Suprapubic skin (tissue), 4 donors: Measurements from ENCODE around the gene CEBPE. TPM values are rescaled to one million over a fixed set of nuclear protein-coding genes. Genes with fewer than 3 reads are reported as not detected.
A peak's percentile ranks its signal among the peaks of the same experiment; 100 is the strongest.

Experiments
- DNase-seq, 2 donors: peaks; one replicate each; pipeline ENCODE4 v3.0.0-alpha.2; 2019; ENCODE audit warnings: low spot score in 2 of 2
- H3K27ac ChIP-seq: fragments of 200-600 bp; sonication (generic); one replicate; pipeline ENCODE4 v1.5.1; 2019
- H3K27me3 ChIP-seq: fragments of 200-600 bp; sonication (generic); one replicate; pipeline ENCODE4 v1.5.1; 2019
- H3K36me3 ChIP-seq: fragments of 200-600 bp; sonication (generic); one replicate; pipeline ENCODE4 v1.5.1; 2019
- H3K4me1 ChIP-seq: fragments of 200-600 bp; sonication (generic); one replicate; pipeline ENCODE4 v1.5.1; 2019
- H3K4me3 ChIP-seq: fragments of 200-600 bp; sonication (generic); one replicate; pipeline ENCODE4 v1.5.1; 2019; ENCODE audit warnings: mild to moderate bottlenecking
- H3K9me3 ChIP-seq: fragments of 200-600 bp; sonication (generic); one replicate; pipeline ENCODE4 v1.5.1; 2019
- EP300 ChIP-seq: sonication (generic); formaldehyde crosslinking; IDR thresholded peaks from one replicate; pipeline ENCODE4 v1.6.1; 2017; ENCODE audit warnings: antibody characterized with exemption
- POLR2A ChIP-seq, 2 donors: fragments of 450-650 bp; IDR thresholded peaks; one replicate each; pipeline ENCODE4 v1.6.1; 2017; ENCODE audit warnings: antibody characterized with exemption in 2 of 2, mild to moderate bottlenecking in 2 of 2, moderate library complexity in 2 of 2
- POLR2AphosphoS5 ChIP-seq, 3 donors: sonication (generic); formaldehyde crosslinking; IDR thresholded peaks; one replicate each; pipeline ENCODE4 v1.6.1; 2017; ENCODE audit warnings: antibody characterized with exemption in 3 of 3
- WGBS: methylation state at CpG from one replicate; pipeline ENCODE4 v1.1.5; 2018; 5-methylcytosine and 5-hydroxymethylcytosine counted together
- total RNA-seq, 4 donors: library from RNA; depleted of rRNA; stranded (reverse); fragments of >200 nt; gene quantifications; one replicate each; pipeline ENCODE4 v1.1.0, GENCODE V29; 2016
- TF ChIP-seq, protein P1 (sequence below), 2 donors: fragments of 200-600 bp in 1 of 2; fragments of 450-650 bp in 1 of 2; sonication (generic) in 1 of 2; IDR thresholded peaks; one replicate each; pipeline ENCODE4 v1.5.1; 2016 to 2019; ENCODE audit warnings: antibody characterized with exemption in 2 of 2, mild to moderate bottlenecking in 1 of 2, moderate library complexity in 1 of 2

The CEBPE gene
- total RNA-seq, 4 donors from 2014 or later: not detected

DNA sequence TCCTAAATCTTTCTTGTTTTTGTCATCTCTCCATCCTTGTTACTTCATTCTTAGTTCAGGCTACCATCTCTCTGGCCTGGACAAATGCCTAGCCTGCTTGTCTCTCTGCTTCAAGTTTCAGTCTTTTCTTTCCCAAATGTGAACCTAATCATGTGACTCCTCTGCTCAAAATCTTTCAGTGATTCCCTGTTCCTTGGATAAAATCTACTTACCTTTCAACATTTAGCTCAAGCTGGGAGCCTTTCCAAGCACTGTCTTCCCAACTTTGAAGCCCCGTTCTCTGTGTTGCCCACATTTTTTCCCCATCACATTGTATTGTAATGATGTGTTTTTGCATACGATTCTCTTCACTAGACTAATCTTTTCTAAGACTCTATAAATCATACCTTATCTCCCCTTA lies 39.7 kb upstream of the CEBPE start:
- H3K27ac ChIP-seq: no peak overlapping the region
- H3K9me3 ChIP-seq: no peaks in the 10 kb centered on the region
- WGBS: 83% methylated on average over 2 of the region's 2 CpGs
- H3K36me3 ChIP-seq: no peaks in the 10 kb centered on the region
- TF ChIP-seq, protein P1, sequence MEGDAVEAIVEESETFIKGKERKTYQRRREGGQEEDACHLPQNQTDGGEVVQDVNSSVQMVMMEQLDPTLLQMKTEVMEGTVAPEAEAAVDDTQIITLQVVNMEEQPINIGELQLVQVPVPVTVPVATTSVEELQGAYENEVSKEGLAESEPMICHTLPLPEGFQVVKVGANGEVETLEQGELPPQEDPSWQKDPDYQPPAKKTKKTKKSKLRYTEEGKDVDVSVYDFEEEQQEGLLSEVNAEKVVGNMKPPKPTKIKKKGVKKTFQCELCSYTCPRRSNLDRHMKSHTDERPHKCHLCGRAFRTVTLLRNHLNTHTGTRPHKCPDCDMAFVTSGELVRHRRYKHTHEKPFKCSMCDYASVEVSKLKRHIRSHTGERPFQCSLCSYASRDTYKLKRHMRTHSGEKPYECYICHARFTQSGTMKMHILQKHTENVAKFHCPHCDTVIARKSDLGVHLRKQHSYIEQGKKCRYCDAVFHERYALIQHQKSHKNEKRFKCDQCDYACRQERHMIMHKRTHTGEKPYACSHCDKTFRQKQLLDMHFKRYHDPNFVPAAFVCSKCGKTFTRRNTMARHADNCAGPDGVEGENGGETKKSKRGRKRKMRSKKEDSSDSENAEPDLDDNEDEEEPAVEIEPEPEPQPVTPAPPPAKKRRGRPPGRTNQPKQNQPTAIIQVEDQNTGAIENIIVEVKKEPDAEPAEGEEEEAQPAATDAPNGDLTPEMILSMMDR (IDR thresholded peaks at IDR 0.05): no peak
- no peak for TF ChIP-seq POLR2AphosphoS5 (IDR thresholded peaks at IDR 0.05)
- TF ChIP-seq POLR2A (IDR thresholded peaks at IDR 0.05): no peak
- TF ChIP-seq EP300: no peak
- H3K4me3 ChIP-seq: no peak overlapping the region
- peaks cover 52% of the 10 kb centered on the region for H3K4me1 ChIP-seq
- DNase-seq: no peak
- no peaks in the 10 kb centered on the region for H3K27me3 ChIP-seq

GRCh38 chr14:23154964-23155587 lies 36.0 kb upstream of the CEBPE start:
- H3K27me3 ChIP-seq: no peaks in the 10 kb centered on the region
- H3K9me3 ChIP-seq: no peaks in the 10 kb centered on the region
- peak; percentile 88 for DNase-seq
- H3K27ac ChIP-seq: peak overlapping the region; percentile 96
- peak overlapping the region; percentile 46 for H3K4me3 ChIP-seq
- TF ChIP-seq POLR2AphosphoS5 (IDR thresholded peaks at IDR 0.05): peak in 1 of 3 donors; percentile 63
- peak in 1 of 2 donors; percentile 24 for TF ChIP-seq POLR2A (IDR thresholded peaks at IDR 0.05)
- TF ChIP-seq EP300: no peak
- H3K4me1 ChIP-seq: peaks cover 70% of the 10 kb centered on the region
- WGBS: 22% methylated on average over 10 of the region's 10 CpGs
- H3K36me3 ChIP-seq: no peaks in the 10 kb centered on the region

- H3K4me3 ChIP-seq: peak overlapping the region; percentile 46
- H3K36me3 ChIP-seq: no peaks in the 10 kb centered on the region
- H3K27ac ChIP-seq: peak overlapping the region; percentile 96
- H3K9me3 ChIP-seq: no peaks in the 10 kb centered on the region
- no peaks in the 10 kb centered on the region for H3K27me3 ChIP-seq
- 13% methylated on average over 18 of the region's 28 CpGs for WGBS
- peak; percentile 96 to 97 for DNase-seq
- H3K4me1 ChIP-seq: peaks cover 71% of the 10 kb centered on the region
- TF ChIP-seq EP300: peak; percentile 78
- TF ChIP-seq, protein P1 (IDR thresholded peaks at IDR 0.05): no peak
- peak in 2 of 3 donors; percentile 18 to 41 for TF ChIP-seq POLR2AphosphoS5 (IDR thresholded peaks at IDR 0.05)
- TF ChIP-seq POLR2A (IDR thresholded peaks at IDR 0.05): peak in 1 of 2 donors; percentile 71
Observed at GRCh38 chr14:23153851-23154796, 35.1 kb upstream of the CEBPE start.

DNA sequence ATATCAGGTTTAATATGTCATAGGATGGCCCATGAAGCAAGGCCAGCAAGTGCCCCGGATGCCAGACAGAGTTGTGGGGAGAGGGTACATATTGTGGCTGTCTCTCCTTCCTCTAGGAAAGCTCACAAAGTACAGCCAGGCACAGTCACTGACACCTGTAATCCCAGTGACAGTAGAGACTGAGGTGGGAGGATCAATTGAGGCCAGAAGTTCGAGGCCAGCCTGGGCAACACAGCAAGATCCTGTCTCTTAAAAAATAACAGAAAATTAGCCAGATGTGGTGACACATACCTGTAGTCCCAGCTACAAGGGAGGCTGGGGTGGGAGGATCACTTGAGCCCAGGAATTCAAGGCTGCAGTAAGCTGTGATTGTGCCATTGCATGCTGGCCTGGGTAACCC lies 32.3 kb upstream of the CEBPE start:
- TF ChIP-seq EP300: no peak
- TF ChIP-seq POLR2A (IDR thresholded peaks at IDR 0.05): no peak
- TF ChIP-seq, protein P1 (IDR thresholded peaks at IDR 0.05): no peak
- no peak for TF ChIP-seq POLR2AphosphoS5 (IDR thresholded peaks at IDR 0.05)
- WGBS: 100% methylated on average over 2 of the region's 2 CpGs
- H3K27ac ChIP-seq: no peak overlapping the region
- H3K27me3 ChIP-seq: no peaks in the 10 kb centered on the region
- no peak overlapping the region for H3K4me3 ChIP-seq
- no peaks in the 10 kb centered on the region for H3K9me3 ChIP-seq
- H3K4me1 ChIP-seq: peaks cover 77% of the 10 kb centered on the region
- no peaks in the 10 kb centered on the region for H3K36me3 ChIP-seq
- no peak for DNase-seq

DNA sequence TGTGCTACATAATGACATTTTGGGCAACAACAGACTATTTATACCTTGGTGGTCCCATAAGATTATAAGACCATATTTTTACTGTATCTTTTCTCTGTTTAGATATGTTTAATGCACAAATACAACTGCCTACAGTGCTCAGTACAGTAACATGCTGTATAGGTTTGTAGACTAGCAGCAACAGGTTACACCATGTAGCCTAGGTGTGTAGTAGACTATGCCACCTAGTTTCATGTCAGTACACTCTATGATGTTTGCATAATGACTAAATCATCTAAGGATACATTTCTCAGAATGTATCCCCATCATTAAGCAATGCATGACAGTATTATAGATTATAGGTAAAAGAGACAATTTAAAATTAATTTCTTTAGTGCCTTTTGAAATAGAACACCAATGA lies 30.7 kb upstream of the CEBPE start:
- Histone ChIP-seq H3K9me3 (no peaks in the 10 kb centered on the region), H3K36me3 (no peaks in the 10 kb centered on the region), H3K27ac (no peak overlapping the region), H3K4me1 (peaks cover 73% of the 10 kb centered on the region), H3K4me3 (no peak overlapping the region), H3K27me3 (no peaks in the 10 kb centered on the region)
- DNase-seq: no peak
- TF ChIP-seq, protein P1 (IDR thresholded peaks at IDR 0.05): no peak
- TF ChIP-seq POLR2A (IDR thresholded peaks at IDR 0.05) (no peak), POLR2AphosphoS5 (IDR thresholded peaks at IDR 0.05) (no peak), EP300 (no peak)
